ENCODE results near the gene SUCNR1. TPM values are rescaled to one million over a fixed set of nuclear protein-coding genes. Genes with fewer than 3 reads are reported as not detected.
"Not testable (repeated sequence)": the region's sequence is repeated elsewhere in the genome, so short reads cannot be mapped to it uniquely, and the experiment has no call there.

Gene SUCNR1
- polyA plus RNA-seq, 2 donors: 0.06 TPM; not detected in 1

DNA sequence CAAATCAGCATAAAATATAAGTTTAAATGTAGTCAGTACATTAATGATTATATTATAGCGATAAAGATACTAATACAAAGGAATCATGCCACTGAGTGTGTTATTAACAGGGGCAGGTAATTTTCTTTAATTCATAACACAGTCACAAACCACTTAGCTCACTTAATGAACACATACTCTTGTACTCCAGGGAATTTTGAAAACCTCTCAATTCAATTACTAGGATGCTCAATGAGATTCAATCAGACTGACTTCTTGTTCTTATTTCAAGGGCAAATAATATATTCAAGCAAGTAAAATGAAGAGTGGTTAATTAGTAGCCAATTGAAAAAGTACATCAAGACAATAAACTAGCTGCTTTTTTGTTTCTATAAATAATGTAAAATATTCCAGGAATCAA lies 5.8 kb upstream of the SUCNR1 start:
- Histone ChIP-seq H3K27ac (ENCODE audit: low read depth in 2 of 2, low read length in 1 of 2) (no peak overlapping the region), H3K27me3 (ENCODE audit: control insufficient read depth in 1 of 2, insufficient read depth in 2 of 2, low read length in 2 of 2) (no peaks in the 10 kb centered on the region), H3K4me1 (ENCODE audit: control insufficient read depth in 2 of 2, insufficient read depth in 2 of 2, low read length in 1 of 2) (no peaks in the 10 kb centered on the region), H3K9me3 (ENCODE audit: control insufficient read depth in 2 of 2, insufficient read depth in 1 of 2, low read depth in 1 of 2, low read length in 1 of 2) (no peaks in the 10 kb centered on the region), H3K4me3 (ENCODE audit: low read depth in 1 of 2, low read length in 2 of 2) (no peak overlapping the region), H3K36me3 (ENCODE audit: control insufficient read depth in 2 of 2, insufficient read depth in 2 of 2, low read length in 1 of 2) (no peaks in the 10 kb centered on the region)
- WGBS, 2 donors: 96 to 97% methylated on average over 1 of the region's 1 CpG

GRCh38 chr3:151869181-151869580 lies 4.3 kb upstream of the SUCNR1 start:
- Histone ChIP-seq H3K4me1 (ENCODE audit: control insufficient read depth in 2 of 2, insufficient read depth in 2 of 2, low read length in 1 of 2) (no peaks in the 10 kb centered on the region), H3K27ac (ENCODE audit: low read depth in 2 of 2, low read length in 1 of 2) (no peak overlapping the region), H3K4me3 (ENCODE audit: low read depth in 1 of 2, low read length in 2 of 2) (no peak overlapping the region), H3K27me3 (ENCODE audit: control insufficient read depth in 1 of 2, insufficient read depth in 2 of 2, low read length in 2 of 2) (no peaks in the 10 kb centered on the region), H3K36me3 (ENCODE audit: control insufficient read depth in 2 of 2, insufficient read depth in 2 of 2, low read length in 1 of 2) (no peaks in the 10 kb centered on the region), H3K9me3 (ENCODE audit: control insufficient read depth in 2 of 2, insufficient read depth in 1 of 2, low read depth in 1 of 2, low read length in 1 of 2) (no peaks in the 10 kb centered on the region)
- 37 to 41% methylated on average over 3 of the region's 3 CpGs for WGBS, 2 donors

GRCh38 chr3:151871639-151872468 lies 1.6 kb upstream of the SUCNR1 start:
- no peaks in the 10 kb centered on the region for H3K9me3 ChIP-seq (ENCODE audit: control insufficient read depth in 2 of 2, insufficient read depth in 1 of 2, low read depth in 1 of 2, low read length in 1 of 2)
- H3K27me3 ChIP-seq (ENCODE audit: control insufficient read depth in 1 of 2, insufficient read depth in 2 of 2, low read length in 2 of 2): no peaks in the 10 kb centered on the region
- WGBS, 2 donors: 68 to 72% methylated on average over 8 of the region's 8 CpGs
- H3K36me3 ChIP-seq (ENCODE audit: control insufficient read depth in 2 of 2, insufficient read depth in 2 of 2, low read length in 1 of 2): no peaks in the 10 kb centered on the region
- peak overlapping the region in 1 of 2 donors; percentile 22 for H3K27ac ChIP-seq (ENCODE audit: low read depth in 2 of 2, low read length in 1 of 2)
- no peak overlapping the region for H3K4me3 ChIP-seq (ENCODE audit: low read depth in 1 of 2, low read length in 2 of 2)
- no peaks in the 10 kb centered on the region for H3K4me1 ChIP-seq (ENCODE audit: control insufficient read depth in 2 of 2, insufficient read depth in 2 of 2, low read length in 1 of 2)

- not testable (repeated sequence) for H3K27me3 ChIP-seq (ENCODE audit: control insufficient read depth in 1 of 2, insufficient read depth in 2 of 2, low read length in 2 of 2); H3K4me3 ChIP-seq (ENCODE audit: low read depth in 1 of 2, low read length in 2 of 2); H3K9me3 ChIP-seq (ENCODE audit: control insufficient read depth in 2 of 2, insufficient read depth in 1 of 2, low read depth in 1 of 2, low read length in 1 of 2); H3K27ac ChIP-seq (ENCODE audit: low read depth in 2 of 2, low read length in 1 of 2); H3K4me1 ChIP-seq (ENCODE audit: control insufficient read depth in 2 of 2, insufficient read depth in 2 of 2, low read length in 1 of 2); H3K36me3 ChIP-seq (ENCODE audit: control insufficient read depth in 2 of 2, insufficient read depth in 2 of 2, low read length in 1 of 2)
- WGBS, 2 donors: 94% methylated on average over 5 of the region's 5 CpGs
Measured at GRCh38 chr3:151874079-151874478, 636 bp downstream of the SUCNR1 start.

GRCh38 chr3:151875759-151876158 lies 2.3 kb downstream of the SUCNR1 start:
- no peak overlapping the region for H3K27ac ChIP-seq (ENCODE audit: low read depth in 2 of 2, low read length in 1 of 2)
- WGBS, 2 donors: 52 to 64% methylated on average over 3 of the region's 3 CpGs

DNA sequence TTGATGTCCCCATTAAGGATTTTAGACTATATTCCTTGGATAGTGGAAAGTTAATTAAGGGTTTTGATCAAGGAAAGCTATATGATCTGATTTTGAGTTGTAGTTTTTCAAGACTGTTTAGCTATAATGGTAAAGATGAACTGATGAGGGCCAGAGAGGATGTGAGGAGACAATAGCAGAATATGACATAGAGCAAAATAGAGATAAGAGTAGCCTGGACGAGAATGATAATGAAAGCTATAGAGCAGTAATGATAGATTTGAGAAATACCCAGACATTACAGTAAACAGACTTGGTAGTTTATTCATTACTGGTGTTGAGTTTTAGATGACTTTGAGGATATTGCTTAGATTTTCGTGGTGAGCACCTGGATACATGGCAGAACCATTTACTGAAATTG lies 3.8 kb downstream of the SUCNR1 start:
- H3K27me3 ChIP-seq (ENCODE audit: control insufficient read depth in 1 of 2, insufficient read depth in 2 of 2, low read length in 2 of 2): no peaks in the 10 kb centered on the region
- H3K9me3 ChIP-seq (ENCODE audit: control insufficient read depth in 2 of 2, insufficient read depth in 1 of 2, low read depth in 1 of 2, low read length in 1 of 2): no peaks in the 10 kb centered on the region
- no peak overlapping the region for H3K4me3 ChIP-seq (ENCODE audit: low read depth in 1 of 2, low read length in 2 of 2)
- no peaks in the 10 kb centered on the region for H3K4me1 ChIP-seq (ENCODE audit: control insufficient read depth in 2 of 2, insufficient read depth in 2 of 2, low read length in 1 of 2)
- 87 to 88% methylated on average over 2 of the region's 2 CpGs for WGBS, 2 donors
- H3K27ac ChIP-seq (ENCODE audit: low read depth in 2 of 2, low read length in 1 of 2): no peak overlapping the region
- H3K36me3 ChIP-seq (ENCODE audit: control insufficient read depth in 2 of 2, insufficient read depth in 2 of 2, low read length in 1 of 2): no peaks in the 10 kb centered on the region

More at GRCh38 chr3:151875759-151876158, 2.3 kb downstream of the SUCNR1 start:
- Histone ChIP-seq H3K27me3 (ENCODE audit: control insufficient read depth in 1 of 2, insufficient read depth in 2 of 2, low read length in 2 of 2) (no peaks in the 10 kb centered on the region), H3K4me3 (ENCODE audit: low read depth in 1 of 2, low read length in 2 of 2) (no peak overlapping the region), H3K4me1 (ENCODE audit: control insufficient read depth in 2 of 2, insufficient read depth in 2 of 2, low read length in 1 of 2) (no peaks in the 10 kb centered on the region), H3K36me3 (ENCODE audit: control insufficient read depth in 2 of 2, insufficient read depth in 2 of 2, low read length in 1 of 2) (no peaks in the 10 kb centered on the region), H3K9me3 (ENCODE audit: control insufficient read depth in 2 of 2, insufficient read depth in 1 of 2, low read depth in 1 of 2, low read length in 1 of 2) (no peaks in the 10 kb centered on the region)

- no peaks in the 10 kb centered on the region for H3K27me3 ChIP-seq (ENCODE audit: control insufficient read depth in 1 of 2, insufficient read depth in 2 of 2, low read length in 2 of 2)
- H3K27ac ChIP-seq (ENCODE audit: low read depth in 2 of 2, low read length in 1 of 2): no peak overlapping the region
- no peak overlapping the region for H3K4me3 ChIP-seq (ENCODE audit: low read depth in 1 of 2, low read length in 2 of 2)
- 69 to 70% methylated on average over 3 of the region's 3 CpGs for WGBS, 2 donors
- no peaks in the 10 kb centered on the region for H3K36me3 ChIP-seq (ENCODE audit: control insufficient read depth in 2 of 2, insufficient read depth in 2 of 2, low read length in 1 of 2)
- H3K4me1 ChIP-seq (ENCODE audit: control insufficient read depth in 2 of 2, insufficient read depth in 2 of 2, low read length in 1 of 2): no peaks in the 10 kb centered on the region
- no peaks in the 10 kb centered on the region for H3K9me3 ChIP-seq (ENCODE audit: control insufficient read depth in 2 of 2, insufficient read depth in 1 of 2, low read depth in 1 of 2, low read length in 1 of 2)
Measured at GRCh38 chr3:151878465-151878864, 5.0 kb downstream of the SUCNR1 start.

GRCh38 chr3:151879037-151879436 lies 5.6 kb downstream of the SUCNR1 start:
- H3K36me3 ChIP-seq (ENCODE audit: control insufficient read depth in 2 of 2, insufficient read depth in 2 of 2, low read length in 1 of 2): no peaks in the 10 kb centered on the region
- no peaks in the 10 kb centered on the region for H3K9me3 ChIP-seq (ENCODE audit: control insufficient read depth in 2 of 2, insufficient read depth in 1 of 2, low read depth in 1 of 2, low read length in 1 of 2)
- H3K4me1 ChIP-seq (ENCODE audit: control insufficient read depth in 2 of 2, insufficient read depth in 2 of 2, low read length in 1 of 2): no peaks in the 10 kb centered on the region
- WGBS, 2 donors: 18 to 47% methylated on average over 1 of the region's 1 CpG
- no peaks in the 10 kb centered on the region for H3K27me3 ChIP-seq (ENCODE audit: control insufficient read depth in 1 of 2, insufficient read depth in 2 of 2, low read length in 2 of 2)
- H3K27ac ChIP-seq (ENCODE audit: low read depth in 2 of 2, low read length in 1 of 2): no peak overlapping the region
- no peak overlapping the region for H3K4me3 ChIP-seq (ENCODE audit: low read depth in 1 of 2, low read length in 2 of 2)

- Histone ChIP-seq H3K4me1 (ENCODE audit: control insufficient read depth in 2 of 2, insufficient read depth in 2 of 2, low read length in 1 of 2) (no peaks in the 10 kb centered on the region), H3K9me3 (ENCODE audit: control insufficient read depth in 2 of 2, insufficient read depth in 1 of 2, low read depth in 1 of 2, low read length in 1 of 2) (peaks cover 0 to 3% of the 10 kb centered on the region in 2 donors), H3K4me3 (ENCODE audit: low read depth in 1 of 2, low read length in 2 of 2) (no peak overlapping the region), H3K36me3 (ENCODE audit: control insufficient read depth in 2 of 2, insufficient read depth in 2 of 2, low read length in 1 of 2) (no peaks in the 10 kb centered on the region), H3K27me3 (ENCODE audit: control insufficient read depth in 1 of 2, insufficient read depth in 2 of 2, low read length in 2 of 2) (no peaks in the 10 kb centered on the region), H3K27ac (ENCODE audit: low read depth in 2 of 2, low read length in 1 of 2) (no peak overlapping the region)
- WGBS, 2 donors: 33 to 43% methylated on average over 3 of the region's 3 CpGs
Measured at GRCh38 chr3:151879679-151880415, 6.4 kb downstream of the SUCNR1 start.

DNA sequence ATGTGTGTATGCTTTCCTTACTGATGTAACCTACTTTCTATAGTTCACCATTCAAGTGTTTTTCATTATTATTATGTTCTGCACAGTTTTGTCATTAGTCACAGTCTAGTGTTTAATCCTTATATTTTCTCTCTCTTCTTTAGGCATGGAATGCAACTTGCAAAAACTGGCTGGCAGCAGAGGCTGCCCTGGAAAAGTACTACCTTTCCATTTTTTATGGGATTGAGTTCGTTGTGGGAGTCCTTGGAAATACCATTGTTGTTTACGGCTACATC lies 6.9 kb downstream of the SUCNR1 start:
- Histone ChIP-seq H3K27ac (ENCODE audit: low read depth in 2 of 2, low read length in 1 of 2) (no peak overlapping the region), H3K4me1 (ENCODE audit: control insufficient read depth in 2 of 2, insufficient read depth in 2 of 2, low read length in 1 of 2) (no peaks in the 10 kb centered on the region)
- 58 to 66% methylated on average over 2 of the region's 2 CpGs for WGBS, 2 donors

More for the DNA sequence above, 6.9 kb downstream of the SUCNR1 start:
- Histone ChIP-seq H3K9me3 (ENCODE audit: control insufficient read depth in 2 of 2, insufficient read depth in 1 of 2, low read depth in 1 of 2, low read length in 1 of 2) (peaks cover 0 to 4% of the 10 kb centered on the region in 2 donors), H3K4me3 (ENCODE audit: low read depth in 1 of 2, low read length in 2 of 2) (no peak overlapping the region), H3K27me3 (ENCODE audit: control insufficient read depth in 1 of 2, insufficient read depth in 2 of 2, low read length in 2 of 2) (no peaks in the 10 kb centered on the region), H3K36me3 (ENCODE audit: control insufficient read depth in 2 of 2, insufficient read depth in 2 of 2, low read length in 1 of 2) (no peaks in the 10 kb centered on the region)

Data from esophagus (tissue), 2 donors.